Body of pancreas (tissue), 4 donors: Measurements from ENCODE around the gene ANKRD39.

ENCODE experiments used
- CTCF ChIP-seq, 7 experiments: fragments of 450-650 bp in 4 of 7; fragments of 200-600 bp in 3 of 7; sonication (generic) in 3 of 7; IDR thresholded peaks; one replicate each; pipeline ENCODE4 v1.5.1; 2016 to 2019; ENCODE audit warnings: antibody characterized with exemption in 7 of 7
- POLR2A ChIP-seq, 3 donors: fragments of 450-650 bp; IDR thresholded peaks; one replicate each; pipeline ENCODE4 v1.6.1; 2016; ENCODE audit warnings: antibody characterized with exemption in 3 of 3, mild to moderate bottlenecking in 2 of 3

DNA sequence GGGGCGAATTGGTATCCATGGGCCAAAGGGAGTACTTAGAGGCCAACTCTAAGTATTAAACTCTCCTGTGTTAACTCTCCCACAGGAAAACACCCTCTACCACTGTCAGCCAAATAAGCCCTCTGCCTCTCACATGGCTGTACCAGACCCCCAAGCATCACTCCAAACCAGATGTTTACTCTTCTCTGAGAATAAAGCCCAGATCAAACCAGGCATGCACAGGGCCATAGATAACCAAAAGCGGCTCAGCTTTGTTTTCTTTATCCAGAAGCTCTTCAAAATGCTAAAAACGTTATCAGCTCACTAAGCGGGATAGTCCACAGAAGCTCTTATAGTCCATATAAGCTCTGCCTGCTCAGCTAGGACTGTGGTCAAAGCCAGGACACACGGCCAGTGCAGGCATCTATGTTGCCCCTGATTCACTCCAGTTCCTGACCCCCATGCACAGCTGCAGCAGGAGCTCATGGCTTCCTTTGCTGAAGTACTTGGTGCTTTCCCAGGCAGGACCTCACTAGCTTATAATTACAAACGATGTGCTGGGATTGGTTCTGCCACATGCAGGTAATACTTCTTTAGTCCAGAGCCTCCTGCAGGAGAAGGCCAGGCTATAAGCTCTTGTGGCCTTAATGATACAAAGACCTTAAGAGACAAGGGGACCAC, 33.0 kb upstream of the ANKRD39 start:
- no peak for TF ChIP-seq CTCF (IDR thresholded peaks at IDR 0.05)
- TF ChIP-seq POLR2A (IDR thresholded peaks at IDR 0.05) = no peak
